ENCODE data around the gene PHYH. TPM values are rescaled to one million over a fixed set of nuclear protein-coding genes. Genes with fewer than 3 reads are reported as not detected.

PHYH gene
- total RNA-seq, 2 experiments from 2014 or later = 8.5 to 10.0 TPM

- Mint-ChIP-seq H3K4me3 (no peak overlapping the region), H3K36me3 (ENCODE audit: low read depth) (peaks cover 79% of the 10 kb centered on the region), H3K27me3 (no peaks in the 10 kb centered on the region), H3K27ac (no peak overlapping the region), H3K4me1 (ENCODE audit: low read depth) (no peaks in the 10 kb centered on the region), H3K9me3 (no peaks in the 10 kb centered on the region)
- POLR2A ChIA-PET = interaction anchor here (1.3 kb wide), 1 partner anchor 21 kb away, joined by 4 read pairs; no protein-coding TSS in a partner anchor
- TF ChIP-seq CTCF (IDR thresholded peaks at IDR 0.05) = no peak
- H3K27ac ChIP-seq (ENCODE audit: low read depth in 1 of 2, low read length in 2 of 2) = no peak overlapping the region
- ATAC-seq (ENCODE audit: poor library complexity) (no peak), DNase-seq (no peak)
- CTCF ChIA-PET = no interaction called here
- no peak overlapping the region for H3K4me3 ChIP-seq (ENCODE audit: low read length)
- H3K4me1 ChIP-seq (ENCODE audit: insufficient read depth, low read length) = no peaks in the 10 kb centered on the region
- H3K36me3 ChIP-seq (ENCODE audit: insufficient read depth, low read length) = peaks cover 62% of the 10 kb centered on the region
- H3K27me3 ChIP-seq (ENCODE audit: control insufficient read depth in 1 of 2, insufficient read depth in 2 of 2, low read length in 2 of 2) = no peaks in the 10 kb centered on the region
- intact Hi-C loops (cut with DNase I, micrococcal nuclease) = no loop called here
- no peaks in the 10 kb centered on the region for H3K9me3 ChIP-seq (ENCODE audit: control insufficient read depth in 1 of 2, insufficient read depth in 1 of 2, low read length in 2 of 2)
Observed at GRCh38 chr10:13322615-13323148, 22.8 kb upstream of the PHYH start.

GRCh38 chr10:13321576-13321975, 21.7 kb upstream of the PHYH start:
- Histone ChIP-seq H3K27ac (ENCODE audit: low read depth in 1 of 2, low read length in 2 of 2) (no peak overlapping the region), H3K36me3 (ENCODE audit: insufficient read depth, low read length) (peaks cover 55% of the 10 kb centered on the region), H3K4me3 (ENCODE audit: low read length) (no peak overlapping the region), H3K4me1 (ENCODE audit: insufficient read depth, low read length) (no peaks in the 10 kb centered on the region), H3K27me3 (ENCODE audit: control insufficient read depth in 1 of 2, insufficient read depth in 2 of 2, low read length in 2 of 2) (no peaks in the 10 kb centered on the region), H3K9me3 (ENCODE audit: control insufficient read depth in 1 of 2, insufficient read depth in 1 of 2, low read length in 2 of 2) (no peaks in the 10 kb centered on the region)
- H3K9me3 Mint-ChIP-seq = no peaks in the 10 kb centered on the region
- ATAC-seq (ENCODE audit: poor library complexity) (no peak), DNase-seq (no peak)
- CTCF ChIA-PET = no interaction called here
- no peaks in the 10 kb centered on the region for H3K4me1 Mint-ChIP-seq (ENCODE audit: low read depth)
- no peaks in the 10 kb centered on the region for H3K27me3 Mint-ChIP-seq
- intact Hi-C loops (cut with DNase I, micrococcal nuclease) = no loop called here
- no peak overlapping the region for H3K27ac Mint-ChIP-seq
- H3K36me3 Mint-ChIP-seq (ENCODE audit: low read depth) = peaks cover 68% of the 10 kb centered on the region
- no peak overlapping the region for H3K4me3 Mint-ChIP-seq
- POLR2A ChIA-PET = no interaction called here
- TF ChIP-seq CTCF (IDR thresholded peaks at IDR 0.05) = no peak

GRCh38 chr10:13319166-13319565, 19.3 kb upstream of the PHYH start:
- ATAC-seq (ENCODE audit: poor library complexity) (no peak), DNase-seq (no peak)
- no peaks in the 10 kb centered on the region for H3K9me3 ChIP-seq (ENCODE audit: control insufficient read depth in 1 of 2, insufficient read depth in 1 of 2, low read length in 2 of 2)
- no peak for TF ChIP-seq CTCF (IDR thresholded peaks at IDR 0.05)
- no peak overlapping the region for H3K27ac ChIP-seq (ENCODE audit: low read depth in 1 of 2, low read length in 2 of 2)
- Mint-ChIP-seq H3K4me3 (no peak overlapping the region), H3K4me1 (ENCODE audit: low read depth) (no peaks in the 10 kb centered on the region), H3K9me3 (no peaks in the 10 kb centered on the region), H3K36me3 (ENCODE audit: low read depth) (peaks cover 47% of the 10 kb centered on the region), H3K27me3 (no peaks in the 10 kb centered on the region), H3K27ac (no peak overlapping the region)
- peaks cover 36% of the 10 kb centered on the region for H3K36me3 ChIP-seq (ENCODE audit: insufficient read depth, low read length)
- no peaks in the 10 kb centered on the region for H3K27me3 ChIP-seq (ENCODE audit: control insufficient read depth in 1 of 2, insufficient read depth in 2 of 2, low read length in 2 of 2)
- CTCF ChIA-PET = no interaction called here
- H3K4me1 ChIP-seq (ENCODE audit: insufficient read depth, low read length) = no peaks in the 10 kb centered on the region
- POLR2A ChIA-PET = interaction anchor here (1.3 kb wide), 1 partner anchor 17 kb away, joined by 5 read pairs; no protein-coding TSS in a partner anchor
- H3K4me3 ChIP-seq (ENCODE audit: low read length) = no peak overlapping the region
- intact Hi-C loops (cut with DNase I, micrococcal nuclease) = no loop called here

Data from CD4-positive, alpha-beta T cell (primary cell).